Skin epidermis (tissue), 12 donors: ENCODE results near the gene SLC5A8.

Experiments used
- H3K27ac ChIP-seq, 21 experiments: fragments of 200-600 bp; sonication (generic) in 11 of 21; one replicate each; pipeline ENCODE4 v1.5.0; 2020; ENCODE audit warnings: mild to moderate bottlenecking in 3 of 21, inconsistent platforms in 2 of 21, moderate library complexity in 2 of 21
- H3K4me3 ChIP-seq, 7 experiments: fragments of 200-600 bp; sonication (generic) in 2 of 7; one replicate each; pipeline ENCODE4 v1.5.0; 2020; ENCODE audit warnings: inconsistent platforms in 2 of 7, mild to moderate bottlenecking in 2 of 7, moderate library complexity in 1 of 7

SLC5A8 gene, protein sequence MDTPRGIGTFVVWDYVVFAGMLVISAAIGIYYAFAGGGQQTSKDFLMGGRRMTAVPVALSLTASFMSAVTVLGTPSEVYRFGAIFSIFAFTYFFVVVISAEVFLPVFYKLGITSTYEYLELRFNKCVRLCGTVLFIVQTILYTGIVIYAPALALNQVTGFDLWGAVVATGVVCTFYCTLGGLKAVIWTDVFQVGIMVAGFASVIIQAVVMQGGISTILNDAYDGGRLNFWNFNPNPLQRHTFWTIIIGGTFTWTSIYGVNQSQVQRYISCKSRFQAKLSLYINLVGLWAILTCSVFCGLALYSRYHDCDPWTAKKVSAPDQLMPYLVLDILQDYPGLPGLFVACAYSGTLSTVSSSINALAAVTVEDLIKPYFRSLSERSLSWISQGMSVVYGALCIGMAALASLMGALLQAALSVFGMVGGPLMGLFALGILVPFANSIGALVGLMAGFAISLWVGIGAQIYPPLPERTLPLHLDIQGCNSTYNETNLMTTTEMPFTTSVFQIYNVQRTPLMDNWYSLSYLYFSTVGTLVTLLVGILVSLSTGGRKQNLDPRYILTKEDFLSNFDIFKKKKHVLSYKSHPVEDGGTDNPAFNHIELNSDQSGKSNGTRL

GRCh38 chr12:101209319-101210302, at the start of gene SLC5A8:
Gene SLC5A8 (minus strand): TSS chr12:101210238. CDS start chr12:101209848, 390 bp downstream.
- Histone ChIP-seq H3K27ac (no peak within 1 kb of the TSS), H3K4me3 (peak within 1 kb of the TSS in 4 of 7 experiments; percentile 12 to 32 (median 22))

GRCh38 chr12:101257357-101257756, 47.3 kb upstream of the SLC5A8 start:
- H3K4me3 ChIP-seq = no peak overlapping the region
- H3K27ac ChIP-seq = no peak overlapping the region

GRCh38 chr12:101256266-101256665, 46.2 kb upstream of the SLC5A8 start:
- Histone ChIP-seq H3K4me3 (no peak overlapping the region), H3K27ac (no peak overlapping the region)

- Histone ChIP-seq H3K27ac (no peak overlapping the region), H3K4me3 (no peak overlapping the region)
Observed at GRCh38 chr12:101243616-101244015, 33.6 kb upstream of the SLC5A8 start.

DNA sequence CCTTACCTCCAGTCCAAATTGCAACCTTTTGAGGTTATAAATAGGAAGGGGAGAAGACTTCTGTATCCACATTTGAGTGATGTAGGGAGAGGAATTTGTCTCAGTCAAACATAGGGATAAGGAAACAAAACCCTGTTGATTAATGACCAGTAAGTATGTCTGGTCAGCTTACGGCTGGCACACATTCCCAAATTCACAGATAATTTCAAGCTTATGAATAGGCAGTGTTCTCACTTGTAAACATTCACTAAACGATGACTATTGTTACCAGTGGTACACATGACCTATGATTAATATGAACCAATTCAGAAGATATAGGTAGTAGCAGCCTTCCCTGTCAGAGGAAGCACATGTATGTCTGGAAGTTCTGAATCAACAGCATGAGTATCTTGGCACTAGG, 33.0 kb upstream of the SLC5A8 start:
- H3K4me3 ChIP-seq = no peak overlapping the region
- H3K27ac ChIP-seq = no peak overlapping the region

GRCh38 chr12:101238800-101239329, 28.8 kb upstream of the SLC5A8 start:
- H3K4me3 ChIP-seq = no peak overlapping the region
- H3K27ac ChIP-seq = no peak overlapping the region

- no peak overlapping the region for H3K27ac ChIP-seq
- H3K4me3 ChIP-seq = no peak overlapping the region
Observed at GRCh38 chr12:101238306-101238705, 28.3 kb upstream of the SLC5A8 start.

DNA sequence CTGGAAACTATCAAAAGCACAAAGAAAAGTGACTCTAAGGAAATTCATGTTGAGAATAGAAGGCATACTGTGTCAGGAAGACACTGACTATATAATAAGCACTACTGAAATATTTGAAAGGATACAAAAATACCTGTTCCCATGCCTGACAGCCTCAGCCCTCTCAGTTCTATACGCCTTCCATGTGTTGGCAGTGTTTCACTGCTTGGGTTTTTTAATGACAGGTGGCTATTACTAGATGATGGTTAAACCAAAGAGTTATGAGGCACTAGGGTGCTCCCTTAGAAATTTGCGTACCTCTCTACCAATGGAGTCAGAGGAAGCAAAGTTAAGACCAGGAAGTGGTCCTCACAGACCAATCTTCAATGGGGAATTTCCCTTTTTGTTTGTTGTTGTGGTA, 25.6 kb upstream of the SLC5A8 start:
- Histone ChIP-seq H3K4me3 (no peak overlapping the region), H3K27ac (no peak overlapping the region)

- no peak overlapping the region for H3K4me3 ChIP-seq
Observed at GRCh38 chr12:101231636-101232035, 21.6 kb upstream of the SLC5A8 start.

GRCh38 chr12:101230547-101230946, 20.5 kb upstream of the SLC5A8 start:
- H3K4me3 ChIP-seq = no peak overlapping the region
- no peak overlapping the region for H3K27ac ChIP-seq

More at GRCh38 chr12:101231636-101232035, 21.6 kb upstream of the SLC5A8 start:
- H3K27ac ChIP-seq = peak overlapping the region in 1 of 21 experiments; percentile 2

DNA sequence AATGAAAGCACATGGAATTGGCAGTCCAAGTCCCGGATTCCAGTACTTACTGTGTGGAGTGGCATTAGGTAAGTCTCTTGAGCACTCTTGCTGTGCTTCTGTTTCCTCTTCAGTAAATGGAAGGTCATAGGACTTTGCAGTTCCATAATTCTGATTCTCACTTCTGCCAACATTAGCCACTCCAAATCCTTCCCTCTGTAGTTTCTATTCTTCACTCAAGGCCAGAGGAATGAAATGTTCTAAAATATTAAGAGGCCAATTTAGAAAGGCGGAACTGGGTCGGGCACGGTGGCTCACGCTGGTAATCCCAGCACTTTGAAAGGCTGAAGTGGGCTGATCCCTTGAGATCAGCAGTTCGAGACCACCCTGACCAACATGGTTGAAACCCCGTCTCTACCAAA, 19.8 kb upstream of the SLC5A8 start:
- no peak overlapping the region for H3K27ac ChIP-seq
- no peak overlapping the region for H3K4me3 ChIP-seq

- Histone ChIP-seq H3K27ac (no peak overlapping the region), H3K4me3 (no peak overlapping the region)
Observed at GRCh38 chr12:101221301-101221700, 11.3 kb upstream of the SLC5A8 start.

DNA sequence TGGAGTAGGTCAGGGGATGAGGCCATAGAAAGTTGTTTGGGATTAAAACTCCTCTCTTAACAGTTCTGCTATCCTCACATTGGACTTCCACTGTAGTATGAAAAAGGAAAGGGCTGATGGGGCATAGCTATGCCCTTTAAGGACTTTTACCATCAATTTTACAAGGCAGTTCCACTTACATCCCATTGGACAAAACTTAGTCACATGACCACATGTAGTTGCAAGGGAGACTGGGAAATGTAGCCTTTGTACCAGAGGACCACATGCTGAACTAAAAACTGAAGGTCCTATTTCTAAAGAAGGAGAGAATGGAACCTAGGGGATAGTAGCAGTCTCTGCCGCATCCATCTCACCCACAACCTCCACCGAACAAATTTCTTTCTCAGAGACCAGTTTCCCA, 6.8 kb upstream of the SLC5A8 start:
- no peak overlapping the region for H3K27ac ChIP-seq
- no peak overlapping the region for H3K4me3 ChIP-seq

DNA sequence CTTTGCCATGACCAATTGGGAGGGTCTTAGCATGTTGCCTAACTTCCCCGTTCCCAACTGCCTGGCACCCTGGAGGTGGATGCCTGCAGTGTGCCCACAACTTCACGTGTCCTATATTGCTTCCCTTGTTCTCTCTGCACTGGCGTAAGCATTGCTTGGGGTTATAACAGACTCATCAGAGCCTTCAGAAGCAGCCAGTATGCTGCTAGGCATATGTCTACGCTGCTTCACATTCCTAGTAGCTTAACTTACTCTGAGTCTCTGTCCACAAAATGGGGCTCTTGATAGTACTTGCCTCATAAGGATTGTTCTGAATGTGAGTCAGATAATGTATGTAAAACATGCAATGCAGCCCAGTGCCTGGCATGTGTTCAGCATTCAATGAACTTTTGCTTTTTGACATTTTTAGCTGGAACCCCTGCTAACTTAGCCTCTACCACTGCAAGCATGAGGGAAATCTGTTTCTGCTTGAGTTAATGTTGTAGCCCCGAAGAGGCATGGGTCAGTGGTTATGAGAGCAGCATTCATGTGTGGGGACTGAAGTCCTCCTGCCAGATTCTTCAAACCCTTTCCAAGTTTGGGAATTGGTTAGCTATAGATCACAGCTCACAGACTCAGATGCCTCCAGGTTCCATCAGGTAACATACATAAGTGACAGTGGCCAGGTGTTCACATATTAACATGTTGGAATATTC, 2.8 kb downstream of the SLC5A8 start:
- Histone ChIP-seq H3K27ac (no peak overlapping the region), H3K4me3 (no peak overlapping the region)

- H3K4me3 ChIP-seq = no peak overlapping the region
- H3K27ac ChIP-seq = no peak overlapping the region
Observed at GRCh38 chr12:101204602-101205304, 5.3 kb downstream of the SLC5A8 start.

DNA sequence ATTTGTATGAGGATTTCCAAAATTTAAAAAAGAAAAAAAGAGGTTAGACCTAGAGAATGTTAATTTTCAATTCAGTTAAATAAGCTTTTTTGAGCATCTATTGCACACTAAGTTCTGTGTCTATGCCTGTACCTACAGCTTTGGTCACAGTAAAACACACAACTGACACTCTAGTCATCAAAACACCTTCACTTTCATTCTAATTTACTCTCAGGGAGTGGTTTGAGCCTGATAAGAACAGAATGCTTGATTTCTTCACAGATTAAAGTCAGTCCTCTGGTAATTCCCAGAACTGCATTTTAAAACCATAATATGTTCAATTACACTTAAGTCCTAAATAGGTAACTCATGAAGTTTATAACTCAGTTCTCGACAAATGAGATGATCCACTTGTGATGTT, 9.2 kb downstream of the SLC5A8 start:
- Histone ChIP-seq H3K4me3 (no peak overlapping the region), H3K27ac (no peak overlapping the region)

- Histone ChIP-seq H3K27ac (no peak overlapping the region), H3K4me3 (no peak overlapping the region)
Observed at GRCh38 chr12:101200145-101200544, 9.9 kb downstream of the SLC5A8 start.

DNA sequence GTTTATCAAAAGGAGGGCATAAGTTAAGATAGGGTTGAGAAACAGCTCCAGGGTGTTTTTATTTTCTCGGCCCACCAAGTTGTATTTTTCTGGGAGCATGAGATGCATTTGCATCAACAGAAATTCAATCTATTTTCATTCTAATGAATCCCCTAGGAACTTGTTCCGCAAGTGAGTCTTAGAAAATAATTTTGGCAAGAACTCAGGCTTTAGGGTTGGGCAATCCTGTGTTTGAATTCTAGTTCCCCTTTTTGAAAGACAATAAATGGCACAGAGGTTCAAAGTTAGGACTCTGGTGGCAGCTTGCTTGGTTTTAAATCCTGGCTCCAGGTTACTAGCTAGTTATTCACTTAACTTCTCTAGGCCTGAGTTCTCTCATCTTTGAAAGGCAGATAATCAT, 23.7 kb downstream of the SLC5A8 start:
- no peak overlapping the region for H3K27ac ChIP-seq
- no peak overlapping the region for H3K4me3 ChIP-seq

DNA sequence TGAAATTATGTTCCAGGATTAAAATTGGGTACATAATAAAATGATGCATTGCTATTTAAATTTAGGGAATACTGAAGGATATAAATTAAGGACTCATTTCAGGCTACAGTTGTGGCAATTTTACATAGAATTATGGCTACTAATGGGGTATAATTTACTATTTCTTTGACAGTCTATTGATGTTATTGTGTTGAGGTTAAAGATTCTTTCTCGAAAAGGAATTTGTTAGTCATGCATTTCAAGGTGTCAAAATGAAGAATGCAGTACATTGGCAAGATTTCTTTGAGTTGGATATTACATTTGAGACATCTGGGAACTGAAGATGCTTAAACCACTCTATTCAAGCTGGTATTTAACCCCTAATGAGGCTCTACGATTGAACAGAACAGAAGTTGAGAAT, 28.3 kb downstream of the SLC5A8 start:
- no peak overlapping the region for H3K4me3 ChIP-seq

More for the DNA sequence above, 28.3 kb downstream of the SLC5A8 start:
- H3K27ac ChIP-seq = no peak overlapping the region
